Erythroblast (primary cell): ENCODE data around the gene NT5M.

Experiments used
- GATA1 ChIP-seq: IDR thresholded peaks from 2 replicates; pipeline ENCODE4 v1.6.1; 2011; ENCODE audit warnings: low read depth, mild to moderate bottlenecking, control low read depth, low read length, moderate library complexity
- POLR2A ChIP-seq: IDR thresholded peaks from 2 replicates; pipeline ENCODE4 v1.6.1; 2011; ENCODE audit warnings: mild to moderate bottlenecking, low read length

- no peak for TF ChIP-seq POLR2A
- TF ChIP-seq GATA1 = no peak
These were observed 14.1 kb upstream of the NT5M start for GRCh38 chr17:17289086-17289485.
